ENCODE results near the gene IL34.
A peak's percentile ranks its signal among the peaks of the same experiment; 100 is the strongest.

Gene IL34

DNA sequence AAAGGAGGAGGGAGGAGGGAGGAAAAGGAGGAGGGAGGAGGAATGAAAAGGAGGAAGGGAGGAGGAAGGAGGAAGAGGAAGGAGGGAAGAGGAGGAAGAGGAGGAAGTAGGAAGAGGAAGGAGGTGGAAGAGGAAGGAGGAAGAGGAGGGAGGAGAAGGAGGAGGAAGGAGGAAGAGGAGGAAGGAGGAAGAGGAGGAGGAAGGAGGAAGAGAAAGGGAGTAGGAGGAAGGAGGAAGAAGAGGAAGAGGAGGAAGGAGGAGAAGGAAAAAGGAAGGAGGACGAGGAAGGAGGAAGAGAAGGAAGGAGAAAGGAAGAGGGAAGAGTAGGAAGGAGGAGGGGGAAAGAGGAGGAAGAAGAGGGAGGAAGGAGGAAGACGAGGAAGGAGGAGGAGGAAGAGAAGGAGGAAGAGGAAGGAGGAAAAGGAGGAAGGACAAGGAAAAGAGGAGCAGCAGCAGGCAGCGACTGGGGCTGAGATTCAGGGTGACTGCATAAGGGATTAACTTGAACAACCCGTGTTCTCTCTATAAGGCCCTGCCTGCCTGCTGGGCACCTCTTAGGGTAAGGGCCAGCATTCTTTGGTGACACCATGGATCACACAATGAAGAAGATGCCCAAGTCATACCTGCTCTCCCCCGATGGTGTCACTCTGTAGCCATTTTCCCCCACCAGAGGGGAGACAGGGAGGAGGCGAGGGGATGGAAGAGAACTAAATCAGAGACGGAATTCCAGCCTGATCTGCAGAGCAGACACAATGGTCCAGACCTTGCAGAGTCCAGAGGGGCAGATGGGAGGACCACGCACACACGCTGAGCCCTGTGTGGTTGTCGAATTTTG, 1.4 kb upstream of the IL34 start:
- Mint-ChIP-seq H3K27me3 (ENCODE audit: low read depth) (peaks cover 10% of the 10 kb centered on the region), H3K4me3 (no peak overlapping the region), H3K9me3 (no peaks in the 10 kb centered on the region), H3K4me1 (ENCODE audit: low read depth) (no peaks in the 10 kb centered on the region), H3K36me3 (ENCODE audit: low read depth) (no peaks in the 10 kb centered on the region), H3K27ac (no peak overlapping the region)

DNA sequence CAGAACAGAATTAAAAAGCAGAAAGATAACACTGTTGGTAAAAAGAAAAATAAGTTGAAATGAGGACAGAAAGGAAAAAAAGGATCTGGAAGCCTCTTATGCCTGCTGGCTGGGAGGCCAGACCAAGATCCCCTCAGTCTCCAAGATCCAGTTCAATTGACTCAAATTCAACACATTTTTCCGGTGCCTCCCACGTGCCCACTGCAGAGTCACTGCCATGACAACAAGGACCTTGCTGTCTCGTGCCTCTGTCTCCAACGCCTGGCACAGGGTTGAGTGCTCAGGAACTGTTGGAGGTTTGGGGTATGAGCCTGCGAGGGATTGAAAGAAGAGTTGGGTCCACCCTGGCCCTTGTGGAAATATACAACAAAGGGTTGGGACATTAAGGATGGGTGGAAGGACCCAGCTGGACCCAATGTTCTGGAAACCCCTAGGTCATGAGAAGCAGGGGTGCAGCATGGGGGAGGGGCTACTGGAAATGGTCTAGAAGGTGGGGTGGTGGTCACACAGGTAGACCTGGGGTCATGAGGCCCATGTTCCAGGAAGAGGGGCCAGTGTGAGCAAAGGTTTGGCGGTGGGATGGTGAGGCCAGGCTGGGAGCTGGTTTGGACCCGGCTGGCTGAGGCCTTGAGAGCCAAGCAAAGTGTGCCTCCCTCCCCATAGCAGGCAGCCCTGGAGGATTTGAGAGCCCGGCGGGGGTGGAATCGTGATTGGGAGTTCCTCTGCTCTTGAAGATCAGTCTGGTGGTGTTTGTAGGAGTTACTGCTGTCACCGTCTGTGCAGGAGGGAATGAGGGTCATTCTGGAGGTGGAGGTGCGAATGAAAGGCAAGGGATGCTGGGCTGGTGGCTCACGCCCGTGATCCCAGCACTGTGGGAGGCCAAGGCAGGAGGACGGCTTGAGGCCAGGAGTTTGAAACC, 1.3 kb downstream of the IL34 start:
- Mint-ChIP-seq H3K36me3 (ENCODE audit: low read depth) (no peaks in the 10 kb centered on the region), H3K4me3 (no peak overlapping the region), H3K9me3 (no peaks in the 10 kb centered on the region), H3K4me1 (ENCODE audit: low read depth) (no peaks in the 10 kb centered on the region), H3K27ac (no peak overlapping the region), H3K27me3 (ENCODE audit: low read depth) (peaks cover under 1% of the 10 kb centered on the region)

DNA sequence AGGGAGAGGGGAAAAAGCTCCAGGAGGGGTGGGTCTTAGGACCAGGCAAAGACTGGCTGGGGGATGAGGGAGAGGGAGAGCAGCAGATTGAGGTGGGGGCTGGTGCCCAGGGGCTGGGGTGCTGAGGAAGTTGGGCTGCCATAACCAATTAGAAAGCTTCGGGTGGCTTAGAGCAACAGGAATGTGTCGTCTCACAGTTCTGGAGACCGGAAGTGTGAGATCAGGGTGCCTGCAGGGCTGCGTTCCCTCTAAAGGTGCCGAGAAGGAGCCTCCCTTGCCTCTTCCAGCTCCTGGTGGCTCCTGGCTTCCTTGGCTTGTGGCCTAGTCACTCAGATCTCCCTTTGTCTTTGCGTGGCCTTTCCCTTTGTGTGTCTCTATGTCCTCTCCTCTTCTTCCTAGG, 2.2 kb downstream of the IL34 start:
- peaks cover under 1% of the 10 kb centered on the region for H3K4me1 Mint-ChIP-seq (ENCODE audit: low read depth)
- no peaks in the 10 kb centered on the region for H3K36me3 Mint-ChIP-seq (ENCODE audit: low read depth)
- no peaks in the 10 kb centered on the region for H3K9me3 Mint-ChIP-seq
- no peaks in the 10 kb centered on the region for H3K27me3 Mint-ChIP-seq (ENCODE audit: low read depth)
- H3K4me3 Mint-ChIP-seq: no peak overlapping the region
- no peak overlapping the region for H3K27ac Mint-ChIP-seq

DNA sequence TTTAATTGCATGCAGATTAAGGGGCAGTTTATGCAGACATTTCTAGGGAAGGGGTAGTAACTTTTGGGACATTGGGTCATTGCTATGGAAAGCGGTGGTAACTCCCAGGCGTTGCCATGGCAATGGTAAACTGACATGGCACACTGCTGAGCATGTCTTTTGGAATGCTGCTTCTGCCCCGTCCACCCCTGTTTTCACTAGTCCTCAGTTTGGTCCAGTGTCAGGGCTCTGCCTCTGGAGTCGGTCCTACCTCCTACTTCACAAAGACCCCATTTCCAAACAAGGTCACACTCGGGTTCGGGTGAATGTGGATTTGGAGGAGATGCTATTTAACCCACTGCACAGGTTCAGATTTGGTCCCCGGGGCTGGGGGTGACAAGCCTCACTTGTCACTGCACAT, 2.9 kb downstream of the IL34 start:
- peaks cover 5% of the 10 kb centered on the region for H3K4me1 Mint-ChIP-seq (ENCODE audit: low read depth)
- H3K4me3 Mint-ChIP-seq: no peak overlapping the region
- peaks cover 4% of the 10 kb centered on the region for H3K27me3 Mint-ChIP-seq (ENCODE audit: low read depth)
- H3K36me3 Mint-ChIP-seq (ENCODE audit: low read depth): no peaks in the 10 kb centered on the region
- no peak overlapping the region for H3K27ac Mint-ChIP-seq
- no peaks in the 10 kb centered on the region for H3K9me3 Mint-ChIP-seq

DNA sequence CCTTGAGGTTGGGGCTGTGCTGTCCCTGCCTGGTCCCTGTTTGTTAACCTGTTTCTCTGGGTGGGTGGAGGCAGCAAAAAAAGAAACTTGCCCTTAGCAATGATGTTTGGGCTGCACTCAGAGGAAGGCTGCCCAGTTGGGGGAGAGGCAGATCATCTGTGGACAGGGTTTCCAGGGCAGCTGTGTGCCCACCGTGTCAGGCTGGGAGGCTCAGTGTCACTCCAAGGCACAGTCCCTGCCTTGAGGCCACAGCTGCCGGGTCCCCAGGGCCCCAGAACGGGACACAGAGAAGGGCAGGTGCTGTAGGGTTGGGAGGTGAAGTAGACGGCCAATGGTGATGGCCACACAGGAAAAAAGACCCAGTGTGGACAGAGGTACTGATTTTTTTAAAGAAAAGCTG, 3.9 kb downstream of the IL34 start:
- Mint-ChIP-seq H3K4me1 (ENCODE audit: low read depth) (peaks cover 5% of the 10 kb centered on the region), H3K27ac (no peak overlapping the region), H3K36me3 (ENCODE audit: low read depth) (no peaks in the 10 kb centered on the region), H3K27me3 (ENCODE audit: low read depth) (peaks cover 4% of the 10 kb centered on the region), H3K4me3 (no peak overlapping the region), H3K9me3 (no peaks in the 10 kb centered on the region)

DNA sequence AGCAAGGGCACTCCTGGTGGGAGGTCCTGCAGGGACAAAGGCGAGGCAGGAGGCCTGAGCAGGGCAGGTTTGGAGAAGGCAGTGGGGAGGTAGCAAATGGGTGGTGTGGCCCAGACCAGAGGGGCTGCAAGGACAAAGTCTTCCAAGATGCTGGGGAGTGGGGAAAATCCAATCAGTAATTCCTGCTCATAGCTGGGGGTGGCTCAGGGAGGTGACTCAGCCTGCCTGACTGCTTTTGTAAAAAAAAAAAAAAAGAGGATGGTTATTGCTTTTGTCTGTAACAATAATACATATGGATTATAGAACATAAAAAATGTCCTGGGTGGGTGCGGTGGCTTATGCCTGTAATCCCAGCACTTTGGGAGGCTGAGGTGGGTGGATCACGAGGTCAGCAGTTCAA, 5.2 kb downstream of the IL34 start:
- no peak overlapping the region for H3K4me3 Mint-ChIP-seq
- H3K4me1 Mint-ChIP-seq (ENCODE audit: low read depth): peaks cover 5% of the 10 kb centered on the region
- no peaks in the 10 kb centered on the region for H3K9me3 Mint-ChIP-seq
- H3K36me3 Mint-ChIP-seq (ENCODE audit: low read depth): no peaks in the 10 kb centered on the region
- no peak overlapping the region for H3K27ac Mint-ChIP-seq
- H3K27me3 Mint-ChIP-seq (ENCODE audit: low read depth): peaks cover 4% of the 10 kb centered on the region

DNA sequence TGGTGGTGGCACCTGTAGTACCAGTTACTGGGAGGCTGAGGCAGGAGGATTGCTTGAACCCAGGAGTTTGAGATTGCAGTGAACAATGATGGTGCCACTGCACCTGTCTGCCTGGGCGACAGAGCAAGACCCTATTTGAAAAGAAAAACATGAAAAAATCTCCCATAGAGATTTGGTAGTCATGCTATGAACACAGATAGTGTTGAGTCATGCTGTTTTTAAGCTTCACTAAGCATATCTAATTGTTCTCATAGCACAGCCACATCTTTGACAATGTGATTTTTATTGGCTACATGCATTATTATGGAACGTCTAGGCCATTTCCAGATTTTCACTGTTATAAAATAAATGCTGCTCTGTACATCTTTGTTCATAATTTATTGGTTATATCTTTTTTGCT, 6.0 kb downstream of the IL34 start:
- H3K4me1 Mint-ChIP-seq (ENCODE audit: low read depth): peaks cover 5% of the 10 kb centered on the region
- no peak overlapping the region for H3K4me3 Mint-ChIP-seq
- H3K27ac Mint-ChIP-seq: no peak overlapping the region
- no peaks in the 10 kb centered on the region for H3K36me3 Mint-ChIP-seq (ENCODE audit: low read depth)
- peaks cover 4% of the 10 kb centered on the region for H3K27me3 Mint-ChIP-seq (ENCODE audit: low read depth)
- no peaks in the 10 kb centered on the region for H3K9me3 Mint-ChIP-seq

DNA sequence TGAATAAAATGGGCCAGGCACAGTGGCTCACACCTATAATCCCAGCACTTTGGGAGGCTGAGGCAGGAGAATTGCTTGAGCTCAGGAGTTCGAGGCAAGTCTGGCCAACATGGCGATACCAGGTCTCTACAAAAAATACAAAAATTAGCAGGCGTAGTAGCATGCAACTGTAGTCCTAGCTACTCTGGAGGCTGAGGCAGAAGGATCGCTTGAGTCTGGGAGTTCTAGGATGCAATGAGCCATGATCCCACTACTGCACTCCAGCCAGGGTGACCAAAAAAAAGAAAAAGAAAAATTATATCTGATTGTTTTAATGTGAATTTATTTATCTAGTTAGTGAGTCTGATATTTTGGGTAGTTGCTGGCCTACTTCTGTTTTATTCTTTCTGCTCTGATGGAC, 7.0 kb downstream of the IL34 start:
- Mint-ChIP-seq H3K4me1 (ENCODE audit: low read depth) (peaks cover 5% of the 10 kb centered on the region), H3K27ac (no peak overlapping the region), H3K27me3 (ENCODE audit: low read depth) (peaks cover 4% of the 10 kb centered on the region), H3K9me3 (no peaks in the 10 kb centered on the region), H3K4me3 (no peak overlapping the region), H3K36me3 (ENCODE audit: low read depth) (no peaks in the 10 kb centered on the region)

DNA sequence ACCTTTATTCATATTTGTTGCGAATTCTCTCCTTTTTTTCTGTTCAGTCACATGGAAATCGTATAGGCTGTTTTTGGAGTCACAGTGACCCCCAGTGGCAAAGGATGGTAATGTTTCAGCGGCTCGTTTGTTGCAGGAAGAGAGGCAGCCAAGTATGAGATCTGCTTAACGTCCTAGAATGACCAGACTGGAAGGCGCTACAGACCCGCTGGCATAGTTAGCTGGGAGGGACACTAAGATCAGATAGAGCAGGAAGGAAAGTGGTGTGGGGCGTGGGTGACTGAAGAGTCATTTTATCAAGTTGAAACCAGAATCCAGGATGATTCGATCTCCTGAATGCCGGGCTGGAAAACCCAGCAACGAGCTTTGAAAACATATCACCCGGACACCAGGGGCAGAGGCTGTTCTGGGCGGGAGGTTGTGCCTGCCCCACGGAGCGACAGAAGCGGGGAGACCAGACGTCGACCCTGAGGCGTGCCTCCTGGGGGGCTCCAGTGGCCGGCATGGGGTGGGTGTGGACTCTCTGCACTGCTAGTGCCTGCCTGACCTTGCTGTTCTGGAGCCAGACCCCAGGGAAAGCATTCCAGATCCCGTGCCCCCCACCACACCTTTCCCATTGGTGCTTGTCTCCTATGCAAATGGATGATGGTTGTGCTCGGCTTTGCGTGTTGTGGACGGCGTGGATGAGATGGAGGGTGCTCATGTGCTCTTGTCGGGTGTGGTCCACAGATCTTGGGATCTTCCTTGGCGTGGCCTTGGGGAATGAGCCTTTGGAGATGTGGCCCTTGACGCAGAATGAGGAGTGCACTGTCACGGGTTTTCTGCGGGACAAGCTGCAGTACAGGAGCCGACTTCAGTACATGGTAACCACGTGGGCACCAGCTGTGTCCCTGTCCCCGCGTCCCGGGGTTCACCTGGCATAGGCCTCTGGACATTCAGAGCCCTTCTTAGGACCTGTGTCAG, 7.7 kb downstream of the IL34 start:
- peak overlapping the region; percentile 77 for H3K4me3 Mint-ChIP-seq
- H3K9me3 Mint-ChIP-seq: no peaks in the 10 kb centered on the region
- no peaks in the 10 kb centered on the region for H3K36me3 Mint-ChIP-seq (ENCODE audit: low read depth)
- H3K4me1 Mint-ChIP-seq (ENCODE audit: low read depth): peaks cover 5% of the 10 kb centered on the region
- peak overlapping the region; percentile 64 for H3K27ac Mint-ChIP-seq
- H3K27me3 Mint-ChIP-seq (ENCODE audit: low read depth): peaks cover 4% of the 10 kb centered on the region

DNA sequence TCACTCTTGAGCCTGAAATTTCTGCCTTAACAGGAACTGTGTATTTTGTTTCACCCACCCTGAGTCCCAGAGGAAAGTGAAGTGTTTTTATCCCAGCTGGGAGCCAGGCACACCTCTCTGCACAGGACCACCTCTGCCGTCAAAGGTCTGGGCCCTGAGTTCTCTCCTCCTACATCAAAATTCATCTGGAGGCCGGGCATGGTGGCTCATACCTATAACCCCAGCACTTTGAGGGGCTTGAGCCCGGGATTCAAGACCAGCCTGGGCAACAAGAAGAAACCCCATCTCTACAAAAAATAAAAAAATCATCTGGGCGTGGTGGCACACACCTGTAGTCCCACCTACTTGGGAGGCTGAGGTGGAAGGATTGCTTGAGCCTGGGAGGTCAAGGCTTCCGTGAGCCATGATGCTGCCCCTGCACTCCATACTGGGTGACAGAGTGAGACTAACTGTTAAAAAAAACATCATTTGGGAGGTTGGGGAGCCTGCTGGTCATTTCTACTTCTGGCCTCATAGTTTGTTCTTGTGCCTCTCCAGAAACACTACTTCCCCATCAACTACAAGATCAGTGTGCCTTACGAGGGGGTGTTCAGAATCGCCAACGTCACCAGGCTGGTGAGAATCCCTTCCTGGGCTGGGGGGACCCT, 9.8 kb downstream of the IL34 start:
- Mint-ChIP-seq H3K27ac (no peak overlapping the region), H3K36me3 (ENCODE audit: low read depth) (no peaks in the 10 kb centered on the region), H3K27me3 (ENCODE audit: low read depth) (peaks cover 4% of the 10 kb centered on the region), H3K4me1 (ENCODE audit: low read depth) (peaks cover 6% of the 10 kb centered on the region), H3K9me3 (no peaks in the 10 kb centered on the region), H3K4me3 (no peak overlapping the region)

DNA sequence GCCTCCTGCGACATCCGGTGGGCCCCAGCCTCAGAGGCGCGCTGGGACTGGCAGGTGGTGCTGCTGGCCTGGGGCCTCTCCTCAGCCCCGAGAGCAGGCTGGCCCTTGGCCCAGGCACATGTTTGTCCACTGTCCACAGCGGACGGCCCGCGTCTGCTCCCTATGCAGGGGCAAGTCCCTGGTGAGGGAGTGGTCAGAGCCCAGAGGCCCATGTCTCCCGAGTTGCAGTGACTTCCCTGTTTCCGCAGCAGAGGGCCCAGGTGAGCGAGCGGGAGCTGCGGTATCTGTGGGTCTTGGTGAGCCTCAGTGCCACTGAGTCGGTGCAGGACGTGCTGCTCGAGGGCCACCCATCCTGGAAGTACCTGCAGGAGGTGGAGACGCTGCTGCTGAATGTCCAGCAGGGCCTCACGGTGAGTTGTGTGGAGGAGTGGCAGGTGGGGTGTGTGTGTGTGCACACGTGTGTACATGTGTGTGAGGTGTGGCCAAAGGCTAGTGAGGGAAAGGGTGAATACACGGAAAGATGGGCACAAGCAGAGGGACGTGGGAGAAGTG, 10.4 kb downstream of the IL34 start:
- no peaks in the 10 kb centered on the region for H3K9me3 Mint-ChIP-seq
- peaks cover 4% of the 10 kb centered on the region for H3K27me3 Mint-ChIP-seq (ENCODE audit: low read depth)
- H3K27ac Mint-ChIP-seq: no peak overlapping the region
- H3K4me1 Mint-ChIP-seq (ENCODE audit: low read depth): peaks cover 6% of the 10 kb centered on the region
- no peaks in the 10 kb centered on the region for H3K36me3 Mint-ChIP-seq (ENCODE audit: low read depth)
- H3K4me3 Mint-ChIP-seq: no peak overlapping the region

DNA sequence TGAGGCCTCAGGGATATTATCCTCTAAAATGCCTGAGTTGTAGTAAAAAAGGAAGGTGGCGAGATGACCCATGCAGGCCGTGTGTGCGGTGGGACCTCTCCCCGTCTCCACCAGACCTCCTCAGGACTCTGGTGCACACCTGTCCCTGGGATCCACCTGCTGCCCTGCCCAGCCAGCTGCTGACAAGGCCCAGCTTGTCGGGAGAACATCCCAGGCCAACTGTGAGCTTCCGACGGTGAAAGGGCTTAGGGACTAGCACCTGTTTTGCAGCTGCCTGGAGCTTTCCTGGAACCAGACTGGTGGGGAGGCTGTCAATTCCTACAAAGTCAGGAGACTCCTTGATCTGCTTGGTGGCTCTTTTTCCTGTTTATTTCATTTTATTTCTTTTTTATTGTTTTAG, 11.6 kb downstream of the IL34 start:
- Mint-ChIP-seq H3K9me3 (no peaks in the 10 kb centered on the region), H3K27ac (no peak overlapping the region), H3K4me3 (no peak overlapping the region), H3K27me3 (ENCODE audit: low read depth) (peaks cover 4% of the 10 kb centered on the region), H3K4me1 (ENCODE audit: low read depth) (peaks cover 6% of the 10 kb centered on the region), H3K36me3 (ENCODE audit: low read depth) (no peaks in the 10 kb centered on the region)

DNA sequence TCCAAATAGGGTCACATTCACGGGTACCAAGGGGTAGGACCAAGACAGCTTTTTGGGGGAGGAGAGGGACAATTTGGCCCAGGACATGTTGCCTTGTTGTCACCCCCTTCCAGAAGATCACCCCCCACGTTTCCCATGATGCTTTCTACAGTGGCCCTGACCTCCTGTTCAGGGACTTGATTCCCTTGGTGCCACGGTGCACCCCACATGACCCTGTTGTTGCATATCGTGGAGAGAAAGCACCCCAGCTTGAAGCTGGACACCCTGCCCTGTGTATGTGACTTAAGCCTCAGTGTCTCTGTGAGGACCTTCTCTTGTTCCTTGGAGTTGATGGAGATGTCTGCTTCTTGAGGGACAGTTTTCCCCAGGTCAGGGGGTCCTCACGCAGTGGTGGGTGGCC, 12.6 kb downstream of the IL34 start:
- Mint-ChIP-seq H3K27ac (no peak overlapping the region), H3K4me3 (no peak overlapping the region), H3K4me1 (ENCODE audit: low read depth) (peaks cover 3% of the 10 kb centered on the region), H3K9me3 (no peaks in the 10 kb centered on the region), H3K36me3 (ENCODE audit: low read depth) (no peaks in the 10 kb centered on the region), H3K27me3 (ENCODE audit: low read depth) (peaks cover 1% of the 10 kb centered on the region)
